ENCODE data around the gene SEMA5B. TPM values are rescaled to one million over a fixed set of nuclear protein-coding genes. Genes with fewer than 3 reads are reported as not detected.

SEMA5B gene
- total RNA-seq, 1 experiment from 2014 or later: 9.4 TPM

DNA sequence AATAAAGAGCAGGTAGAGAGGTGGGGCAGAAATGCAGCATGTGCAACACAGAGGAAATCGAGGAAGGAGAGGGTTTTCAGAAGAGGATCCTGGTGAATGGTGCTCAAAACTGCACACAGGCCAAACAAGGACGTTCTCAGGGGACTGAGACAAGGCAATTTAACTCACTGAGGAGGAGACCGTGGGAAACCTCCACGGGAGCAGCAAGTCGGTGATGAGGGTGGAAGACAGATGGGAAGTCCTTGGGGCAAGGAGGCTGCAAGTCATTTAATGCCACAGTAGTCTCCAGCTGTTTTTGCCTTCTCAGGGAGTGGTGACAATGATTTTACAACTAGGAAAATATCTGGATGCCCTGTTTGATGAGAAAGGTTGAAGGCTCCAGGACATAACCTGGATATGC is 27.8 kb upstream of the SEMA5B start:
- H3K4me2 ChIP-seq (ENCODE audit: insufficient read depth, insufficient read length, low read length): no peak overlapping the region
- no peaks in the 10 kb centered on the region for H3K9me3 ChIP-seq (ENCODE audit: control insufficient read depth, low read depth, low read length)
- H3K23me2 ChIP-seq (ENCODE audit: insufficient read length, low read depth, low read length, poor library complexity, severe bottlenecking): no peaks in the 10 kb centered on the region
- H3K79me2 ChIP-seq (ENCODE audit: insufficient read depth, low read length): no peaks in the 10 kb centered on the region
- H2BK15ac ChIP-seq (ENCODE audit: low read depth, low read length): no peak overlapping the region
- no peak overlapping the region for H3K4ac ChIP-seq (ENCODE audit: low read depth, low read length)
- H3K14ac ChIP-seq (ENCODE audit: insufficient read depth, low read length): no peak overlapping the region
- no CpG with 5 or more reads among the region's 5 CpGs for WGBS (ENCODE audit: extremely low coverage, insufficient read length, low lambda C conversion rate)
- no peak overlapping the region for H2AFZ ChIP-seq (ENCODE audit: low read length)
- Mint-ChIP-seq H3K4me3 (no peak overlapping the region), H3K27me3 (ENCODE audit: low read depth) (peaks cover 8% of the 10 kb centered on the region), H3K27ac (no peak overlapping the region), H3K36me3 (ENCODE audit: insufficient read depth in 1 of 3, low read depth in 3 of 3) (no peaks in the 10 kb centered on the region), H3K9me3 (no peaks in the 10 kb centered on the region), H3K4me1 (peaks cover 0 to 3% of the 10 kb centered on the region in 2 experiments; a peak in 2 of 4 replicates)
- H3K27me3 ChIP-seq (ENCODE audit: insufficient read depth, low read length): no peaks in the 10 kb centered on the region
- H4K91ac ChIP-seq (ENCODE audit: insufficient read length, low read depth, low read length): no peak overlapping the region
- H3K56ac ChIP-seq (ENCODE audit: insufficient read length, low read depth, low read length): no peak overlapping the region
- no peaks in the 10 kb centered on the region for H4K20me1 ChIP-seq (ENCODE audit: control insufficient read depth, insufficient read depth, insufficient read length)
- H4K5ac ChIP-seq (ENCODE audit: insufficient read length, low read depth, low read length): no peak overlapping the region
- H2AK5ac ChIP-seq (ENCODE audit: insufficient read length, low read length): no peak overlapping the region
- no peak overlapping the region for H2BK5ac ChIP-seq (ENCODE audit: insufficient read length, low read length)
- no peaks in the 10 kb centered on the region for H3K79me1 ChIP-seq (ENCODE audit: insufficient read depth, low read depth, low read length, poor library complexity, severe bottlenecking)
- no peak for DNase-seq
- H2BK120ac ChIP-seq (ENCODE audit: low read depth, low read length, poor library complexity, severe bottlenecking): no peak overlapping the region
- no peak overlapping the region for H4K8ac ChIP-seq (replicated peaks; ENCODE audit: insufficient read length, low read depth, low read length)
- no peak overlapping the region for H3K23ac ChIP-seq (ENCODE audit: insufficient read length, low read depth, low read length)
- H3K27ac ChIP-seq (ENCODE audit: insufficient read length, low read depth, low read length): no peak overlapping the region
- TF ChIP-seq, protein P1, sequence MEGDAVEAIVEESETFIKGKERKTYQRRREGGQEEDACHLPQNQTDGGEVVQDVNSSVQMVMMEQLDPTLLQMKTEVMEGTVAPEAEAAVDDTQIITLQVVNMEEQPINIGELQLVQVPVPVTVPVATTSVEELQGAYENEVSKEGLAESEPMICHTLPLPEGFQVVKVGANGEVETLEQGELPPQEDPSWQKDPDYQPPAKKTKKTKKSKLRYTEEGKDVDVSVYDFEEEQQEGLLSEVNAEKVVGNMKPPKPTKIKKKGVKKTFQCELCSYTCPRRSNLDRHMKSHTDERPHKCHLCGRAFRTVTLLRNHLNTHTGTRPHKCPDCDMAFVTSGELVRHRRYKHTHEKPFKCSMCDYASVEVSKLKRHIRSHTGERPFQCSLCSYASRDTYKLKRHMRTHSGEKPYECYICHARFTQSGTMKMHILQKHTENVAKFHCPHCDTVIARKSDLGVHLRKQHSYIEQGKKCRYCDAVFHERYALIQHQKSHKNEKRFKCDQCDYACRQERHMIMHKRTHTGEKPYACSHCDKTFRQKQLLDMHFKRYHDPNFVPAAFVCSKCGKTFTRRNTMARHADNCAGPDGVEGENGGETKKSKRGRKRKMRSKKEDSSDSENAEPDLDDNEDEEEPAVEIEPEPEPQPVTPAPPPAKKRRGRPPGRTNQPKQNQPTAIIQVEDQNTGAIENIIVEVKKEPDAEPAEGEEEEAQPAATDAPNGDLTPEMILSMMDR (conservative IDR thresholded peaks at IDR 0.05): no peak
- no peak overlapping the region for H3K9ac ChIP-seq (ENCODE audit: extremely low read depth, insufficient read length, low read length)
- no peak overlapping the region for H3K18ac ChIP-seq (ENCODE audit: insufficient read length, low read depth, low read length)
- H3T11ph ChIP-seq (ENCODE audit: low read length): no peak overlapping the region
- no peak overlapping the region for H2BK12ac ChIP-seq (ENCODE audit: insufficient read length, low read depth, low read length)
- no peaks in the 10 kb centered on the region for H3K4me1 ChIP-seq (ENCODE audit: insufficient read depth, low read length)
- no peak overlapping the region for H2BK20ac ChIP-seq (ENCODE audit: low read depth, low read length, poor library complexity, severe bottlenecking)

Measured in H9 (cell line).